HG03045 (cell line): Measurements from ENCODE around the gene TIMP2.

Source experiments
- ATAC-seq: cut with Tn5 transposase; IDR thresholded peaks from one replicate; pipeline ENCODE4 v1.9.1; 2021; ENCODE audit warnings: mild to moderate bottlenecking, moderate library complexity; ENCODE audit not compliant: unreplicated experiment

TIMP2 gene

DNA sequence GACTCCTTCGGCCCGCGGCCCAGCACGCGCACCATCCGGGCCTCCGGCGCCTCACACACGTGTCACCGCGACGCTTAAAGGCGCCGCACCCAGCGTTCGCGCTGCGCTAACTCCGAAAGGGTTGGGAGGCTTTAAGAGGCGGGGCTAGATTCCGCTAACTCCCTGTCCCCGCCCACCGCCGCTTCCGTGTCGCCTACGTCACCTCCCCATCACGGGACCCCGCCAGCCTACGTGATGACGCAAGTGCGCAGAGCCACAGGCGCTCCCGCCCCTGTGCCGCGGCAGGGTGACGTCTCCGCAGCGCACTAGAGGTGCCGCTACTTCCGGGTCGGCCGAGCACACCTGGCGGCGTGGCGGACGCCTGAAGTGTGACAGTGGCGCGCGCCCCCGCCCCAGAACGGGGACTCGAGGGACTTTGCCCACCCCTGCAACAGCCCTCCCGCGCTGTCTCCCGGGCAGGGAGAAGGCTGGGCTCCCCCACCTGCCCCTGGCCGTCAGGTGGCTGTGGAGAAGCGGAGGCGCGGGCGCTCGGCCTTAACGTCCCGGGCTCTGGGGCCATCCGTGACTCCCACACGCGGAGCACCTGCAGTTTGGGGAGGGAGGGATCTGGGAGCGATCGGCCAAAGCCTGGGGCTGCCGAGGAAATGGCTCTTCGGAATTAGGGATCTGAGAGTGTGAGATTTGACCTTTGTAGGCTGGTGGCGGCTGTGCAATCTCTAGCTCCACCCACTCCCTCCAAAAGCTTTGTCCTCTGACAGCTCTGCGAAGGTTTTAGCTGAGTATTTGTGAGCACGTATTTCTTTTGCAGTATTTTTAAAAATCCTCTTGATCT is 84.2 kb downstream of the TIMP2 start, which contains the start of gene USP36:
USP36 (minus strand) TSS at position 35 of the 832 bp plus-strand sequence. CDS start 4,451 bp downstream, outside the sequence.
- peak; percentile 89 for ATAC-seq

DNA sequence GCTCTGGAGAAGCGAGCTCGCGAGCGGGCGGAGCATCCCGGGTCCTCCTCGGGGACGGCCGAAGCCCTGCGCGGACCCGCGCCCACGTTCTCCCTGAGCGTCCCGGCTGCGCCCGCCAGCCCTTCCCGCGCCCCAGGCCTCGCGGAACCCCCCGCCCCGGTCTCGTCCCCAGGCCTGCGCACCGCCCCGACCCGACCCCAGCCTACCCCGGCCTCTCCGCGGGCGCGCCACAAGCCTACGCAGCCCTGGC is 84.7 kb downstream of the TIMP2 start:
- peak; percentile 24 for ATAC-seq

DNA sequence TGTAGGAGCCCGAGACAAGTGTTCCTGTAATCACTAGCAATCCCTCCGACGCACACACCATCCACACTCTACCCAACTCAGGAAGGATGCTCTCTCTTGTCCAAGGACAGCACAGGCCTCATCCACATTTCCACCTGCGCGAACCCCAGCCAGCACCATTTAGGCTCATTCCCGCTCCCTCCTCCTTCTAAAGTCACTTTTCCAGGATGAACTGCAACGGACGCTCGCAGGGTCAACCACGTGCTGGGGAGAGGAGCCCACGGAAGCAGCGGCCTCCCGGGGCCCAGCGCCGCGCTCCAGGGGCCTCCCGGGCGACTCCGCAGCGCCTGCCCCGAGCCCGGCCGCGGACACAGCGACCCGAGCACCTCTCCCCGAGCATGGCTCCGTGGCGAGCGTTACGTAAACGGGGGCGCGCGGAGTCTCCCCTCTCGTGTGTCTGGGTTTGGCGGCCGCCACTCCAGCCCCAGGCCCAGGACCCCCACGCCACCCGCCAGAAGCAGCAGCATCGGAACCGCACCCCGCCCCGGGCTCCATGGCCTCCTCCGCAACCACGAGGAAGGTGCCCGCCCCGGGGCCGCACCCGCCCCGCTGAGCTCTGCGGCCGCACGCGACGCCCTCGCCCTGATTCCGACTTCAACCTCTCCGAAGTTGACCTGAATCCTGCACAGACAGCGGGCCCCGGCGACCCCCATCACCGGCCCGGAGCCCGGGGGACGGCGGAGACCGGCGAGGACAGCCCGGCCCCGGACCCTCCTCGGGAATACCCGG is 85.2 kb downstream of the TIMP2 start:
- ATAC-seq: peak; percentile 20

DNA sequence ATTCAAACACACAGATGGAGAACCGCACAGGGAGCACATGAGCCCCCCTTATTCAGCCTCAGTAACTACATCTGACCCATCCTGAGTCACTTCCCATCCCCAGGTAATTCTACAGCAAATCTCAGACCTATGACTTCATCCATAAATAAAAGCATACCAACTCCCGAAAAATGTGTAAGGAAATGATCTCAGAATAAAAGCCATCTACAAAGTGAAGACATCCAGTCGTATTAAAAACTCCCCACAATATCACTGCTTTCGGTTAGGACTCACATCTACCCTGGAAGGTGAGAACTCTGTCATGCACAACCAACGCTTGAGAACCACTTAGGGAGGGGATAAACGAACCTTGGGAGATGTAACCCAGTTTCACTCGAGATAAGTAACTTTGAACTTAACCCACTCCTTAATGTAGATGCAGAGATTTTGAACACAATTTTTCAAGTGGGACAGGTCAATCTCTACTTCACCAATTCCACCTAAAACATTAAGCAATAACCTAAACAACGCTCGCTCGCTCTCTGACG is 85.9 kb downstream of the TIMP2 start:
- no peak for ATAC-seq

DNA sequence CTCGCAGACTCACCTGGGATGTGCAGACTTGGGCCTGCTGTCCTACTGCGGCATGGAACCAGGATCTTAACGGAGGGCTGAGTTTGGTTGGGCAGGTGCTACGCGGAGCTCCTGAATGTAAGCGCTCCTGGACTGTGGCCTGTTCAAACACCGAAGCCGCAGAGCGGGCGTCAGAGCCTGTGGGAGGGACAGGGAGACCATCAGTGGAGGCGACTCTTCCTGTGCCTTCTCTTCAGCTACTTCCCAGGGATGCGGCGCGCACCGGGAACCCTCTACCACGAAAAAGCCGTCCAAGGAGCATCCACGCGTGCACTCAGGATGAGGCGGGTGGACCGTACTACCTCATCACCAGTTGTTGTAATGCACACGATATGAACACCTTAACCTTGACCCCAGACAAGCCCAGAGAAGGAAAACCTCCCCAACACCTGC is 86.6 kb downstream of the TIMP2 start:
- no peak for ATAC-seq

DNA sequence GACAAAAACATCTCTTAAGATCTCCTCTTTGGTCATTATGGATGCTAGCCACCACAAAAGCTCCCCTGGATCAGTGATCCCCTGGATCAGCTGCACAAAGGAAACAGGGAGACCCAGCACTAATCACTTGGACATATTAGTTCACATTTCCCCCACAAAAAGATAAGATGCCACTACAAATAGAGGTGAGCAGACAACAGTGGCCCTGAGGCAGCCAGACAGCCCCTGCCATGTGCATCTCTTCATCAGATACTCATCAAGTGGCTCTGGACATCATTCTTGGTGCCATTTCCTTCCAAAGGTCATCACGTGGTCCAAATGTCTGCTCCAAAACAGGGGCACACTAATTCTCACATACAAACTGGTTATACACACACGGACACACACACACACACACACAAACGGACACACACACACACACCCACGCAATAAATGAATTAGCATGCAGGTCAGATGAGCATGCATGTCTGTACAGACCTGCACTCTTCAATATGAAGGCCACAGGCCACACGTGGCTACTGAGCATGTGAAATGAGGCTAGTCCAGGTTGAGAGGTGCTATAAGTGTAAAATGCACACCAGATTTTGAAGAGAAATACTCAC is 88.7 kb downstream of the TIMP2 start:
- ATAC-seq: no peak

DNA sequence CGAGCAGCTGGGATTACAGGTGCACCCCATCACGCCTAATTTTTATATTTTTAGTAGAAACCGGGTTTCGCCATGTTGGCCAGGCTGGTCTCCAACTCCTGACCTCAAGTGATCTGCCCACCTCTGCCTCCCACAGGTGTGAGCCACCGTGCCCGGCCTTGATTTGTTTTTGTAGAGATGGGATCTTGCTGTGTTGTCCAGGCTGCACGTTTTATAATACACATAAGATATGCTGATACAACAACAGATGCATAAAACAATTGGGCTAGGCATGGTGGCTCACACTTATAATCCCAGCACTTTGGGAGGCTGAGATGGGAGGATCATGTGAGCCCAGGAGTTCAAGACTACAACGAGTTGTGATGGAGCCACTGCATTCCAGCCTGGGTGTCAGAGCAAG is 90.6 kb downstream of the TIMP2 start:
- ATAC-seq: no peak

DNA sequence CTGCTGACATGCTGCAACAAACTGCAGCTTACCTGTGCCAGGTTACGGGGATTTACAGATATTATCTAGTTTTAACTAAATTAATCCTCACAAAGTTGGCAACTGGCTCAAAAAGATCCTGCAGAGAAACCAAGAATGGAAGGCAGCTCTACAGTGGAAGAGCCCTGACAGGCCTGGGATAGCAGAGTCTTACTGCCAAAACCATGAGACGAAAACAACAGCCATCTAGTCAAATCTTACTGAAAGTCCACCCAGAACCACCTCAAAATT is 92.7 kb downstream of the TIMP2 start:
- no peak for ATAC-seq

DNA sequence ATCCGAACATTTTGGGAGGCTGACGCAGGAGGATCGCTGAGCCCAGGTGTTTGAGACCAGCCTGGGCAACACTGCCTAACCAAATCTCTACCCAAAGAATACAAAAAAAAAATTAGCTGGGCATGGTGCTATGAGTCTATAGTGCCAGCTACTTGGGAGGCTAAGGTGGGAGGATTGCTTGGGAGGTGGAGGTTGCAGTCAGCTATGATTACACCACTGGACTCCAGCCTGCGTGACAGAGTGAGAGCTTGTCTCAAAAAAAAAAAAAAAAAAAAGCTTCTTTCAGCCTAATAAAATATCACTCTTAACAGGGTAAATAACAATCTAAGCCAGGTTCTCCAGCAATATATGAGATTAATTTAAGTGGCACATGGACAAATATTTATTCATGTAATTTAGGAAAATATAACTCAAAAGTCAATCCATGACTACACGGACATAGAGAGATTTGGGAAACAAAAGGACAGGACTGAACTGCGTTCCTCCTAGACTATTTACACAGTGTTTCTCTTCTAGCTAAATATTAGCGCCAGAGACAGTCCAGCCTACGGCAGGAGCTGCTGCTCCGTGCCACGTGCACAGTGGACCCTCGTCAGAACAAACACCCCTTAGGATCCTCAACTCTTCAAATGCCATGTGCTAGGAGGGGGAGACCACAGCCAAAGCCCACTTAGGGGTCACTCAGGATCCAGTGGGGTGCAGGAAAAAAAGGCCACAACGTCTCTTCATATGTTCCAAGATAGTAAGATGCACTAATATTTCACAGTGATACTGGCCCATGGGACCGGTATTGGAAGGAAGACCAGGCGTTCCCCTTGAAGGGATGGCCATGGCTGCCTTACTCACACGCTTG is 93.3 kb downstream of the TIMP2 start:
- ATAC-seq: no peak

DNA sequence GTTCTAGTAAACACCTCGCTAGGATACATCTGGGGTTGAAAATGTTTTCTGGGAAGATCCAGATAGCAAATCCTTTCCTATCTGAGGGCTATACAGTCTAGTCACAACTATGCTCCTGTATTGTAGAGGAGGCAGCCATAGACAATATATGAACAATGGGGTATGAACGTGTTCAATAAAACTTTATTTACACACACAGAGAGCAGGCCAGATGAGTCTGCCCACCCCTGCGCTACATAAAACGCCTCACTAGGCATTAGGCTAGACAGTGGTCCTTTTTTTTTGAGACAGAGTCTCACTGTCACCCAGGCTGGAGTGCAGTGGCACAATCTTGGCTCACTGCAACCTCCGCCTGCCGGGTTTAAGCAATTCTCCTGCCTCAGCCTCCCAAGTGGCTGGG is 95.7 kb downstream of the TIMP2 start:
- ATAC-seq: no peak

DNA sequence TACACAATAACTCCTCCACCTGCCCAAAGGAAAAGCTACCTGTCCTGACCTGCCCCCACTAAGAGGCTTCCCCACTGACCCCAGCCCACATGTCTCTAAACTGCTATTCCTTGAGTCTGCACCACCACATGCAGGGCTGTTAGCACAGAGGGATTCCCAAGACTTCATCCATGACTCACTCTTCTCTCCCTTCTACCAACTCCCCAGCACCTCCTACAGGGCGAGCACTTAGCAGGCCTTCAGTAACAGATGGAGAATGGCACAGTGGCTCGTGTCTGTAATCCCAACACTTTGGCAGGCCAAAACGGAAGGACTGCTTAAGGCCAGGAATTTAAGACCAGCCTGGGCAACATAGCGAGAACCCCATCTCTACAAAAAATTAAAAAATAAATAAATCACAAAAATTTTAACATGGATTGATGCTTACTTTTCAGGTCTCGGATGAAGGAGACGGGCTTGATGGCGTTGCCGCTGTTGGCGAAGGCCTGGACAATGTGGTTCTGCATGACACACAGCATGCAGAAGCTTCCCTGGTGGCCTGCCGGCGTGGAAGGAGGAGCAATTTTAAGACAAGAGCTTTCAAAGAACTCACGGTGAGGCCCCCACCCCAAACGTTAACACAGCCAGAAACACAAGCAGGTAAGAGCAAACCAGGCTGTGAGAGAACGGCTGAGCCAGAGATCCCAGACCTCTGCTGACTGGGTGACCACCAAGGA is 96.6 kb downstream of the TIMP2 start:
- no peak for ATAC-seq

DNA sequence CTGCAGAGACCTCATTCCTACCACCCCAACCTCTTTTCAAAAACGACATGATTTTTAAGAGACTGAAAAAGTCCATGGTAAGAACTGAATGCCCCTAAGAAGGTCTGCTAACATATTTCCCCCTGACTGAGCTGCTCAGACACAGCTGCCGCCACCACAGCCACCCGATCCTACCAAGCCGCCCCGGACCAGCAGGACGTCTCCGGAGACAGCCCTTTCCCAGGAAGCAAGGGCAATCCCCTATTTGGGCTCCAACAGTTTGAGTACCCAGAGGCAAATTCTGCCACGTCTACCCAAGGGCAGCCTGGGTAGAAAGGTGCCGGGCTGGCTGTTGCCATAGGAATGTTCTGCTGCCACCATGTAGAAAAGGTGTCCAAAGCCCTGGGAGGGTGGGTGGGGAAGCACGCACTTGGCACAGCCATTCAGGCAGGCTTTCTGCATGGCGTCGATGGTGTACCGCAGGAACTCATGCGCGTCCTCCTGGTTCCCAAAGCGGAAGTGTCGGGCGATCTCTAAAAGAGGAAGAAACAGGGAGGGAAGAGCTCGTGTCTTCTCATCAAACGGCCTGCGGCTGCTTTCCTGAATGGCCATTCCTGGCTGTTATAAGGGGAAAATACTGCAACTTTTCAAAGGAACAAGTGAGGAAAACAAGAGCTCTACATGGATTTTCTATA is 98.2 kb downstream of the TIMP2 start:
- no peak for ATAC-seq

DNA sequence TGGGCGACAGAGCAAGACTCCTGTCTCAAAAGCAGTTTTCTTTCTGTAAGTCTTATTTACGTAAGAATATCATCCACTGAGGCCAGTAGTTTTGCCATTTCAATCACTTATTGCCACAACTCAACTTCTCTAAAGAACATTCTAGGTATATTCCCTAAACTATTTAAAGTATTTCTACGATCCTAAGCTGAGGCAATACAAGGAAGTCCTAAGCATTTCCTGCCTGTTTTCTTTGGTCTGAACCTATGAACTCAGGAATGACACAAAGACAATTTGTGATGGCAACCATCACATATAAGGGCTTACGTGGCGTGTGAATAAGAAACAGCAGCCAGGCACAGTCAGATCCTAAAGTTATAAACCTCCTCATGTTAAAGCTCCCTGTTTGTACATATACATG is 98.8 kb downstream of the TIMP2 start:
- no peak for ATAC-seq

DNA sequence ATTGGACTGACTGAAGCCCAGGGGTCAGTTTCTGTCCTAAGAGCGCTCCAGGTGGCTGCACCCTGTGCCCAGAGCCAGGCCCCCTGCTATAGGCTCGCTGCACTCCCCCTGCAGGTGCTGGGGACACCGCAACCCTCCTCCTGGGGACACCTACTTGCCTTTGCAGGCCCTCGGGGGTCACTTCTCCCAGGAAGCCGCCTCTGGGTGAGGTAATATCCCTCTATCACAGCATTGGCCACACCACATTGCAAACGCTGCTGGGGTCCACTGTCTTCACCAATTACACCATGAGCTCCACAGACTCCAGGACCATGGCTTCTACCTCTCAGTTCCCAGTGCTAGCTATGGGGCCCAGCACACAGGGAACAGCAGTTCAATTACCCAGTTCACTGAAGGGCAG is 99.5 kb downstream of the TIMP2 start:
- no peak for ATAC-seq

DNA sequence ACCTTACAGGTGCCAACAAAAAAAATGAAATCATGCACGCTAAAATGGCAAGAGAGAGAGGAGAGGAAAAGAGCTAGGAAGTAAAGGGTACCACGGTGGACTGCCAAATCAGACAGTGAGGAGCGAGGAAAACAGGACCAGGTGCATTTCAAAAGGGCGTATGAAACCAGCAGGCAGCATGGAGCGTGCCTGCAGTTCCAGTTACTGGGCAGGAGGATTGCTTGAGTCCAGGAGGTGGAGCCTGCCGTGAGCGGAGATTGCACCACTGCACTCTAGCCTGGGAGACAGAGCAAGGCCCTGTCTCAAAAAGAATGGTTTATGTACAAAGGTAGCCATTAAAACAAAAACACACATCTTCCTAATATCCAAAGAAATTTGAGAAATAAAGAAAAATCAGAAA is 100.9 kb downstream of the TIMP2 start:
- no peak for ATAC-seq

DNA sequence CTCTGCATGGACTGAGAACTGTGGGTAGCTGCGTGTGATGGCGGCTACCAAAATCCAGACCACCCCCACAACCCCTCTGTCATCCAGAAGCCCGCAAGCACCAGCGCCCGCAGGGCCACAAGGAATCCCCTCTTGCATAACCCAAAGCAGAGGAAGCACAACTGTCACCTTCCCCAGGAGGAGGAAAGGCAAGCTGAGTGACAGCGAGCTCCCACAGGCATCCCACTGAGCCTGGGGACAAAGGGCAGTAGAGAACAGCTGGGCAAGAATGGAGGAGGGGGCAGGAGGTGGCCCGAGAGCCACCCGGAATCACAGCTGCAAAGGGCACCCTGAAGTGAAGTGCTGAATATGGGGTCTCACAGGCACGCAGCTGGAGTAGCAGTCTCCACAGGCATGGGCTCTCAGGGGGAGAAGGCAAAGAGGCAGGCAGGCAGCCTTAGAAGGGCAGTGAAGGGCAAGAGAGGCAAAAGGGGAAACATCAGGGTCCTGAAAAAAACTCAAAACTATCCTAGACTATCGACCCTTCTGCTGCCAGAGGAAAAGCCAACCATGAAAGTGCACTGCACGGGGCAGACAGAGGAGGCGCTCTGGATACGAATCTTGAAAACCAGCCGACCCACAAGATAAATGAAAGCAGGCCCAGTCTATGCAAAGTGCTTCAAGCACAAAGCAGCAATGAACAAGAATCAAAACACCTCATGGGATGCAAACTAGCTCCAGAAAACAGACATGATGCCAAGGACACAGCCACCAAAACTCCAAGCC is 101.7 kb downstream of the TIMP2 start:
- ATAC-seq: no peak

DNA sequence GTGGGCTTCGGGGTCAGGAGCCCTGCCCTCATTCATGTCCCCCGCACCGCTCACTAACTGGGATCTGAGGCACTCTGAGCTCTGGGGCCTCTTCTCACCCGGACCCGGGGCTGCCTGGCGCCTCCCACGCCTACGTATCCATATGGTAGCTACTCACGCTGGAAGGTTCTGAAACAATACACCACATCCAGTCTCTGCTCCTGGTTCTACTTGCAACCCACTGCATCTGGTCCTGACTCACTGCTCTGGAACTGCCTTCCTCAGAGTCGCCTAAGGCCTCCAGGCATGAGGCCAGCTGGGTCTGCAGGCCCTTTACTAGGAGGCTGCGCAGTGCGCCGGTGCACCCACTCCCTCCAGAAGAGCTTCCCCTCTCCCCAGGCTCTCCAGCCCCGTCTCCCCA is 102.6 kb downstream of the TIMP2 start:
- ATAC-seq: no peak

DNA sequence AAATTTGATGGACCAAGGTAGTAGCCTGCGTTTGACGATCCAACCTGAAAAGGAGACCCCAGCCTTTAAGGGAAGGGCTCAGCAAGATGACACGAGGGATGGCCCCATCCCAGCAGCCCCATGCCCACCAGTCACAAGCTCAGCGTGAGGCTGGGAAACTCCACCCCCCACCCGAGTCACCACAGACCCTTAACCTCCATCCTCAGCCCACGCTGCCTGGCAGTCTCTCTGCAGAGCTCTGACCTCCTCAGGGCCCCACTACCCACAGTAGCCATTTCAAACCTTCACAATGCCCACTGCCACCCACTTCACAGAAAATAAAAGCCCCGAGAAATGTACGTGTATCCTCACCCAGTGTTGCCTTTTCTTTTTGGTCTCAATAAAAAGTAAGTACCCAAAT is 103.2 kb downstream of the TIMP2 start:
- no peak for ATAC-seq

DNA sequence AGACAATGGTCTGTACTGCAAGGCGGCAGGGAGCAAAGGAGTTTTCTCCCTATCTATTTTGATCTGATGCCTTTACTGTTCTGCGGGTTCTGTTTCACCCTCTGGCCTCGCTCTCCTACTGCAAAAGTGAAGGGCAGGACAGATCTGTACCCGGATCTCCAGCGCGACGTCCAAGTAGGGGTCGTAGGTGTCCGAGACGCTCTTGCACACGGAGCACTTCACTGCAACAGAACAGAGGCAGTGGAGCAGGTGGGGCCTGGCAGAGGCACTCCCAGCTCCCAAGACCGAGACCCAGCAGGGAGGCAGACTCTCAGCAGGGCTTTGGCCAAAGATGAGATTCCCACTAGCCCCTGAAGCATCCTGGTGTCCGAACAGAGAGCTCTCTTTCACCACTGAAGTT is 104.3 kb downstream of the TIMP2 start:
- no peak for ATAC-seq
